Testis (tissue), 2 donors: ENCODE measurements around the gene ACTL10.

Experiments used
- POLR2A ChIP-seq: fragments of 450-650 bp; IDR thresholded peaks from one replicate; pipeline ENCODE4 v1.6.1; 2017; ENCODE audit warnings: antibody characterized with exemption, mild to moderate bottlenecking, moderate library complexity
- TF ChIP-seq, protein P1 (sequence below), 3 experiments: fragments of 450-650 bp in 2 of 3; fragments of 200-600 bp in 1 of 3; sonication (generic) in 1 of 3; IDR thresholded peaks; one replicate each; pipeline ENCODE4 v1.5.1; 2016 to 2019; ENCODE audit warnings: antibody characterized with exemption in 3 of 3, mild to moderate bottlenecking in 2 of 3, moderate library complexity in 1 of 3

DNA sequence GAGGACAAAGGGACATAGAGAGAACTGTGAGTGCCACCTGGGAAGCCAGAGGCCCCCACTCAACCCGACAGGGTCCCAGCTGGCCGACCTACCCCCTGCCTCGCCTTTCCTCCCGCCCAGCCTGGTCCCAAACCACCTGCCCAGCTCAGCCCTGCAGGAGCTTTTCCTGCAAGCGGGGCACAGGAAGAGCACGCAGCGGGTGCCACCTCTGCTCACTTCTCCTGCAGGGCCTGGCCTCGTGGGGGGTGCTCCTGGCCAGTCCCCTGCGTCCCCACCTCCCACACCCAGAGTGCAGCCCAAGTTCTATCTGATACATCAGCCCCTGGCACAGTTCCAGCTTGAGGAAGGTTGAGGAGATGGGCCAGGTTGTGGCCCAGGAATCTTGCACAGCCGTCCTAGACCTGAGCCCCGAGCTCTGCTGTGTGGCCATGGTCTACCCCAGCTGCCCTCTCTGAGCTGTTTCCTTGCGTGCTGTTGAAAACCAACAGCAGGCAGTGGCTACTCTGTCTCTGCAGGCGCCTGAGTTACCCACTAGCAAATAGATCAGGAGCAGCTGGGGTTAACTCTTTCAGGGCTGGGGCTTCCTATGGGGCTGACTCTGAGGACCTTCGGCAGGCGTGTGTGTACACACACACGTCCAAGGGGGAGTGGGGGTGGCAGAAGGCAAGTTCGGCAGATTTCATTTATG, 5.8 kb downstream of the ACTL10 start:
- TF ChIP-seq, protein P1, sequence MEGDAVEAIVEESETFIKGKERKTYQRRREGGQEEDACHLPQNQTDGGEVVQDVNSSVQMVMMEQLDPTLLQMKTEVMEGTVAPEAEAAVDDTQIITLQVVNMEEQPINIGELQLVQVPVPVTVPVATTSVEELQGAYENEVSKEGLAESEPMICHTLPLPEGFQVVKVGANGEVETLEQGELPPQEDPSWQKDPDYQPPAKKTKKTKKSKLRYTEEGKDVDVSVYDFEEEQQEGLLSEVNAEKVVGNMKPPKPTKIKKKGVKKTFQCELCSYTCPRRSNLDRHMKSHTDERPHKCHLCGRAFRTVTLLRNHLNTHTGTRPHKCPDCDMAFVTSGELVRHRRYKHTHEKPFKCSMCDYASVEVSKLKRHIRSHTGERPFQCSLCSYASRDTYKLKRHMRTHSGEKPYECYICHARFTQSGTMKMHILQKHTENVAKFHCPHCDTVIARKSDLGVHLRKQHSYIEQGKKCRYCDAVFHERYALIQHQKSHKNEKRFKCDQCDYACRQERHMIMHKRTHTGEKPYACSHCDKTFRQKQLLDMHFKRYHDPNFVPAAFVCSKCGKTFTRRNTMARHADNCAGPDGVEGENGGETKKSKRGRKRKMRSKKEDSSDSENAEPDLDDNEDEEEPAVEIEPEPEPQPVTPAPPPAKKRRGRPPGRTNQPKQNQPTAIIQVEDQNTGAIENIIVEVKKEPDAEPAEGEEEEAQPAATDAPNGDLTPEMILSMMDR (IDR thresholded peaks at IDR 0.05): no peak
- no peak for TF ChIP-seq POLR2A
